Measurements from ENCODE around the gene TIGD6. TPM values are rescaled to one million over a fixed set of nuclear protein-coding genes. Genes with fewer than 3 reads are reported as not detected.
"Not testable (repeated sequence)": the region's sequence is repeated elsewhere in the genome, so short reads cannot be mapped to it uniquely, and the experiment has no call there.

Gene TIGD6
- 1 to 10 TPM; 3.8 to 4.7 TPM for total RNA-seq
- long read RNA-seq, donor 1, full-length matches to known transcripts = 3 of 3 reads
- long read RNA-seq, donor 1, partial matches to known transcripts = 0 of 3 reads
- long read RNA-seq, donor 1, other reads (novel, unspliced or antisense) = 0 of 3 reads
- long read RNA-seq, donor 2, full-length matches to known transcripts = 16 of 16 reads
- long read RNA-seq, donor 2, partial matches to known transcripts = 0 of 16 reads
- long read RNA-seq, donor 2, other reads (novel, unspliced or antisense) = 0 of 16 reads

DNA sequence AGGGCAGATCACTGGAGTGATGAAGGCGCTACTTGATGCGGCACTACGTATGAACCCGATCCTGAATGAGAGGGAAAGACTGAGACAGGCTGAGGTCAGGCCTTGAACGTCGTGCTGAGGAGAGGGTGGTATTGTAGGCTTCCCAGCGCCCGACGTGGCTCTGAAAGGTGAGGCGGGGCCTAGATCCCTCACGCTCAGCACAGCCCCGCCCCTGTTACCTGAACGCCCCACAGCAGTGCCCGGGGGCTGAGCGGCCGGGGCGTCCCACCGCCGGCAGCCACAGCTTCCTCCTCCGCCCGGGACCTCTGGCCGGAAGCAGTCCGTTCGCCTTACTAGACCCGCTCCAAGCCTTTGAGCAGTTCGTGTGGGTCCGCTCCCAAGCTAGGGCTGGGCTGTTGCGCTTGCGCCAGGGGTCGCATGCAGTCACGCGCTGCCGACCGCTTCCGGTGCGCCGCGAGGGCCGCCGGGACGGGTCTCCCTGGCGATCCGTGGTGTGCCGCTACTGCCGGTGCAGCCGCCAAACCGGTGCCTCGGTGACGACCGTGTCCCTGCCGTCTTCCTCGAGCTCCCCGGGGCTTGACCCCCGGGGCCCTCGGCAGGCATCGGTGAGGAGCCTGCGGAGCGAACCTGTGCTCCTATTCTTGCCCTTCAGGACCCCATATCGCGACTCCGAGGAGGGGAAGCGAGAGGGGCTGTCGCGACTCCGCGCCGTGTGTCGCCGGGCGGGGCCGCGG, at the start of gene TIGD6, which contains the start of gene HMGXB3:
Gene TIGD6 (minus strand): TSS at position 399 of the 734 bp plus-strand sequence. CDS start 4,306 bp downstream, outside the sequence.
Gene HMGXB3 (plus strand): TSS at position 484 of the 734 bp plus-strand sequence. CDS start 4,114 bp downstream, outside the sequence.
- DNase-seq (ENCODE audit: low spot score) = peak; percentile 98
- intact Hi-C loops (cut with DNase I) = no loop called here

GRCh38 chr5:150046031-150046430, 45.6 kb upstream of the TIGD6 start:
- DNase-seq (ENCODE audit: low spot score) = no peak
- intact Hi-C loops (cut with DNase I) = no loop called here

DNA sequence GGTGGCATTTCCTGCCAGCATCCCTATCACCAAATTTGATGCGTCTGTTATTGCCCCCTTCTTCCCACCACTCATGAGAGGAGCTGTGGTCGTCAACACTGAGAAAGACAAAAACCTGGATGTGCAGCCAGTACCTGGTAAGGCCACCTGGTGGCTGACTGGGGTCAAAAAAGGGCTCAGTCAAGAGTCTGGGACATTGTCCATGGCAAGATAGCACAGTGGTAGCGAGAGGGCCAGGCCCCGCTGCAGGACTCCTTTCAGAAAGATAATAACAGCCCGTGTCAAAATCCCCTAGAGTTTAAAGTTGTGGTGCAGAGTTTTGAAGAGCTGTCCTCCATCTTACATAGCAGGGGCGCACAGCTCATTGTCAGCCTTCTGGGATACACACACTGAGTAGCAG, 45.1 kb upstream of the TIGD6 start:
- intact Hi-C loops (cut with DNase I) = no loop called here
- no peak for DNase-seq (ENCODE audit: low spot score)

DNA sequence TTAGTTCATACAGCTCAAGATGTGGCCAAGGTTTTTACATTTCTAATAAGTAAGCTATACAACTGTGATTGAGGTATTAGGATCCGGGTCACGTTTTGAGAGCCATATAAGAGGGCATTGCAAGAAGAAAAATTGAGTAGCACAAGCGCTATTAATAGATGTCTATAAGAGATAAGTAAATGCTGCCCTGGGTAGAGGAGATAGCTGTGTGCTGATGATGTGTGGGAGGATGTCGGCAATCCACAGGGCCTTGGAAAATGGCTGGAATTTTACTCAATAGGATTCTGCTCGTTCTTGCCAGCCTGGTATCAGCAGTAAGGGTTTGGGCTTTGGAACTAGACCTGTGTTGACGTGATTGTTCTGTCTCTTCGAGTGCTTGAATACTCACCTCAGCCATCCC, 44.3 kb upstream of the TIGD6 start:
- intact Hi-C loops (cut with DNase I) = no loop called here
- no peak for DNase-seq (ENCODE audit: low spot score)

- no peak for DNase-seq (ENCODE audit: low spot score)
- intact Hi-C loops (cut with DNase I) = no loop called here
Measured at GRCh38 chr5:150044329-150044681, 43.9 kb upstream of the TIGD6 start.

- DNase-seq (ENCODE audit: low spot score) = no peak
- intact Hi-C loops (cut with DNase I) = no loop called here
Measured at GRCh38 chr5:150043657-150044328, 43.3 kb upstream of the TIGD6 start.

GRCh38 chr5:150042459-150042858, 42.0 kb upstream of the TIGD6 start:
- intact Hi-C loops (cut with DNase I) = no loop called here

DNA sequence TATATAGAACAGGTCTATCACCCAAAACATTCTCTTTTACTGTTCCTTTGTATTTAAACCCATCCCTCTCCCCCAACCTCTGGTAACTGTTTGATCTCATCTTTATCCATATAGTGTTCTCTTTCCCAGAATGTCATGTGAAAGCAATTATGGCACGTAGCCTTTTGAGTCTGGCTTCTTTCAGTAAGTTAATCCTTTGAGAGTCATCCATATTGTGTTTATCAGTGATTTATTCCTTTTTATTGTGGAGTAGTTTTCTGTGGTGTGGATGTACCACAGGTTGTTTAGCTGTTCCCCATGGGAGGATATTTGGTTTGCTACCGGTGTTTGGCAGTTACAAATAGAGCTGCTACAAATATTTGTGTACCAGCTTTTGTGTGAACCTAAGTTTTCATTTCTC, 38.1 kb upstream of the TIGD6 start:
- no peak for DNase-seq (ENCODE audit: low spot score)

More at GRCh38 chr5:150042459-150042858, 42.0 kb upstream of the TIGD6 start:
- DNase-seq (ENCODE audit: low spot score) = no peak

DNA sequence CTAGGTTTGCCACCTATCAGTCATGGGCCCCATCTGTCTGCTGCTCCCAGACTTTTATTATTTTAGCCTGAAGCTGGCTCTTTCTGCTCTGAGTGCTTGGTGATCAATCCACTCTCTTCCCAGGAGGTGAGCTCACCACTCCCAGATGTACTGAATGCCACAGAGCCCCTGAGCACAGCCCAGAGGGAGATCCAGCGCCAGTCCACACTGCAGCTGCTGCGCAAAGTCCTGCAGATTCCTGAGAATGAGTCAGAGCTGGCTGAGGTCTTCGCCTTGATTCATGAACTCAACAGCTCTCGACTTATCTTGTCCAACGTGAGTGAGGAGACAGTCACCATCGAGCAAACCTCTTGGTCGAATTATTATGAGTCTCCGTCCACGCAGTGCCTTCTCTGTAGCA, 36.1 kb upstream of the TIGD6 start:
- intact Hi-C loops (cut with DNase I) = loop anchor here in 1 of 2 donors (10.0 kb wide), 1 partner anchor 1088 kb away; no protein-coding TSS in a partner anchor
- peak; percentile 87 for DNase-seq (ENCODE audit: low spot score)

More for the DNA sequence above, 38.1 kb upstream of the TIGD6 start:
- intact Hi-C loops (cut with DNase I) = loop anchor here in 1 of 2 donors (10.0 kb wide), 1 partner anchor 1086 kb away; no protein-coding TSS in a partner anchor

GRCh38 chr5:150035139-150035895, 34.9 kb upstream of the TIGD6 start:
- intact Hi-C loops (cut with DNase I) = loop anchor here in 1 of 2 donors (10.0 kb wide), 1 partner anchor 1089 kb away; no protein-coding TSS in a partner anchor

GRCh38 chr5:150034662-150035061, 34.2 kb upstream of the TIGD6 start:
- intact Hi-C loops (cut with DNase I) = loop anchor here in 1 of 2 donors (10.0 kb wide), 1 partner anchor 1090 kb away; no protein-coding TSS in a partner anchor
- no peak for DNase-seq (ENCODE audit: low spot score)

More at GRCh38 chr5:150035139-150035895, 34.9 kb upstream of the TIGD6 start:
- DNase-seq (ENCODE audit: low spot score) = no peak

DNA sequence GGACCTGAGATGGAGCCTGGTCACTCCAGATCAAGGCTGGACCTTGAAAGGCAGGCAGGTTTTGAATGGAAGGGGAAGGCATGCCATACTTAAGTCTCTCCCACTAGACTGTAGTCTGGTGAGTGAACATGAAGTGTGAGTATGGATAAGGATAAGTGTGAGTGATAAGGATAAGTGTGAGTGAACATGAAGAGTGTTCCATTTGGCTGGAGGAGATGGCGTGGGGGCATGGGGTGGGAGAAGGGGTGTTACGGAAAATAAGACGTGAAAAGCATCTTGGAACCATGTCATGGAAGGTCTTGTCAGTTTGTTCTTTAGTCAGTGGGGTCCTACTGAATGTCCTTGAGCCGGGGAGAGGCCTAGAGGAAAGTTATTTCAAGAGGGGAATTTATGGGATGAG, 32.9 kb upstream of the TIGD6 start:
- intact Hi-C loops (cut with DNase I) = loop anchor here in 1 of 2 donors (10.0 kb wide), 1 partner anchor 1091 kb away; no protein-coding TSS in a partner anchor

GRCh38 chr5:150028047-150028446, 27.6 kb upstream of the TIGD6 start:
- DNase-seq (ENCODE audit: low spot score); intact Hi-C loops (cut with DNase I): not testable (repeated sequence)

More for the DNA sequence above, 32.9 kb upstream of the TIGD6 start:
- no peak for DNase-seq (ENCODE audit: low spot score)

GRCh38 chr5:150026682-150027172, 26.3 kb upstream of the TIGD6 start:
- intact Hi-C loops (cut with DNase I) = no loop called here
- no peak for DNase-seq (ENCODE audit: low spot score)

DNA sequence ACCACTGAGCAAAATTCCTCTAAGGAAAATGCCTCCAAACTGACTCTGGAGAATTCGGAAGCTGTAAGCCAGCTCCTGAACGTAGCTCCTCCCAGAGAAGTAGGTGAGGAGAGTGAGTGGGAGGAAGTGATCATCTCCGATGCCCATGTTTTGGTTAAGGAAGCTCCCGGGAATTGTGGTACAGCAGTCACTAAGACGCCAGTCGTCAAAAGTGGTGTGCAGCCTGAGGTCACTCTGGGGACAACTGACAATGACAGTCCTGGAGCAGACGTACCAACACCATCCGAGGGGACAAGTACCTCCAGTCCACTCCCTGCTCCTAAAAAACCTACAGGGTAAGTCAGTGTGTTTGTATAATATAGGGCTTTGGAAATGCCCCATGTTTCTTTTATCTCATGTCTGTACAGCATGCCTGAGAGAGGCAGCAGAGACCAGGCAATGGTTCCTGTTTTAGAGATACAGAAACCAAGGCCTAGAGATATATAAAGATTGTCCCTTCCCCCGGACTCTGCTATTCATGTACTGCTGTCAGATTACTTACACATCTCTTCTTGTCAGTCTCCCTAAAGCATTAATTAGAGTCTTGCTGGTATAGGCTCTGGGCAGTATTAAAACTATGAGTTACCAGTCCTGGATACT, 24.0 kb upstream of the TIGD6 start:
- intact Hi-C loops (cut with DNase I) = no loop called here
- no peak for DNase-seq (ENCODE audit: low spot score)

GRCh38 chr5:150023136-150023535, 22.7 kb upstream of the TIGD6 start:
- intact Hi-C loops (cut with DNase I) = no loop called here
- no peak for DNase-seq (ENCODE audit: low spot score)

DNA sequence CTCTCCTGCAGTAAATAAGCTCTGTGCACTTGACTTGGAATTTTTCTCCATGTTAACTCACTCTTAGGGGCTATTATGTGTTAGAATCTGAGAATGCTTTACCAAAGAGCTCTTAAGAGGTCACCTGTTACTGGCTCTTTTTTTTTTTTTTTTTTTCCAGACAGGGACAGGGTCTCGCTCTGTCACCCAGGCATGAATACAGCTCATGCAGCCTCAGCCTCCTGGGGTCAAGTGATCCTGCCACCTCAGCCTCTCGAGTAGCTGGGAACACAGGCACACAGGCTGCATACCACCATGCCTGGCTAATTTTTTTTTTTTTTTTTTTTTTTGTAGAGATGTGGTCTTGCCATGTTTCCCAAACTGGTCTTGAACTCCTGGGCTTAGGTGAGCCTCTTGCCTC, 22.2 kb upstream of the TIGD6 start:
- no peak for DNase-seq (ENCODE audit: low spot score)
- intact Hi-C loops (cut with DNase I) = no loop called here

GRCh38 chr5:150022158-150022531, 21.7 kb upstream of the TIGD6 start:
- intact Hi-C loops (cut with DNase I) = no loop called here
- DNase-seq (ENCODE audit: low spot score) = no peak
